ENCODE results near the gene CDH18.

CDH18 gene

GRCh38 chr5:19771174-19771835 is 216.7 kb downstream of the CDH18 start:
- Histone ChIP-seq H3K9me3 (ENCODE audit: control insufficient read depth, insufficient read depth, low read length) (no peaks in the 10 kb centered on the region), H3K4me1 (ENCODE audit: insufficient read depth, low read length) (peaks cover 33% of the 10 kb centered on the region), H3K36me3 (ENCODE audit: insufficient read depth, low read length) (no peaks in the 10 kb centered on the region), H3K9ac (ENCODE audit: low read depth, low read length) (no peak overlapping the region)

GRCh38 chr5:19770396-19770795 is 217.6 kb downstream of the CDH18 start:
- no peak overlapping the region for H3K9ac ChIP-seq (ENCODE audit: low read depth, low read length)
- H3K4me1 ChIP-seq (ENCODE audit: insufficient read depth, low read length) = peaks cover 34% of the 10 kb centered on the region

GRCh38 chr5:19767987-19768386 is 220.0 kb downstream of the CDH18 start:
- H3K4me1 ChIP-seq (ENCODE audit: insufficient read depth, low read length) = peaks cover 34% of the 10 kb centered on the region
- H3K36me3 ChIP-seq (ENCODE audit: insufficient read depth, low read length) = no peaks in the 10 kb centered on the region
- peaks cover 3% of the 10 kb centered on the region; the same call in 1 of the 2 replicates for H3K9me3 ChIP-seq (ENCODE audit: control insufficient read depth, insufficient read depth, low read length)
- no peak overlapping the region for H3K9ac ChIP-seq (ENCODE audit: low read depth, low read length)

More at GRCh38 chr5:19770396-19770795, 217.6 kb downstream of the CDH18 start:
- Histone ChIP-seq H3K9me3 (ENCODE audit: control insufficient read depth, insufficient read depth, low read length) (no peaks in the 10 kb centered on the region), H3K36me3 (ENCODE audit: insufficient read depth, low read length) (no peaks in the 10 kb centered on the region)

DNA sequence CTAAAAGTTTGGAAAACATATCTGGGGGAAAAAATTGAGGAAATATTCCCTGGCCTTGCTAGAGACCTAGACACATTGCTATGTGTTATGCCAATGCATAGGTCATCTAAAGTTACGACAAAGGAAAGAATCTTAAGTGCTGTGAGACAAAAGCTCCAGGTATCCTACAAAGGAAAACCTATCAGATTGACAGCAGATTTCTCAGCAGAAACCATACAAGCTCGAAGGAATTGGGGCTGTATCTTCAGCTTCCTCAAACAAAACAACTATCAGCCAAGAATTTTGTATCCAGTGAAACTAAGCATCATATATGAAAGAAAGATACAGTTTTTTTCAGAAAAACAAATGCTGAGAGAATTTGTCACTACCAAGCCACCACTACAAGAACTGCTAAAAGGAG is 234.4 kb downstream of the CDH18 start:
- Histone ChIP-seq H3K9me3 (ENCODE audit: control insufficient read depth, insufficient read depth, low read length) (peaks cover 20% of the 10 kb centered on the region), H3K4me1 (ENCODE audit: insufficient read depth, low read length) (no peaks in the 10 kb centered on the region), H3K36me3 (ENCODE audit: insufficient read depth, low read length) (0 out of 2 replicates have a peak, but pooled peaks cover 3% of the 10 kb centered on the region), H3K9ac (ENCODE audit: low read depth, low read length) (no peak overlapping the region)

DNA sequence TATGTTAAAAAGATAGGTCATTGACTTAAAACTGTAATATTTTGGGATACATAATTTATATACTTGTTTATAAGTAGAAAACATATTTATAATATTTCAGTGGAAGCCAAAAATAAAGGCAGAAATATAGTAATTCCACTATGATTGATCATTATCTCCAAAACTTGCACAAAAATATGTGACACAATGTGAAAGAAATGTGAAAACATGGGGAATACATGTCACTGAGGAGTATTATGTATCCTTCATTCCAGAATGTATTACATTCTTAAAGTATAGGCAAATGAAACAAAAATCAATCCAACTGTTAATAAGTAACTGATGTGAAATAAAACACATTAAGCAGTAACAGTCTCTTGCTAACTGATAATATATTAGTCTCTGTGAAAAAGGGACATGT is 236.7 kb downstream of the CDH18 start:
- H3K9ac ChIP-seq (ENCODE audit: low read depth, low read length) = no peak overlapping the region
- peaks cover 20% of the 10 kb centered on the region for H3K9me3 ChIP-seq (ENCODE audit: control insufficient read depth, insufficient read depth, low read length)
- H3K4me1 ChIP-seq (ENCODE audit: insufficient read depth, low read length) = no peaks in the 10 kb centered on the region
- 0 out of 2 replicates have a peak, but pooled peaks cover 3% of the 10 kb centered on the region for H3K36me3 ChIP-seq (ENCODE audit: insufficient read depth, low read length)

DNA sequence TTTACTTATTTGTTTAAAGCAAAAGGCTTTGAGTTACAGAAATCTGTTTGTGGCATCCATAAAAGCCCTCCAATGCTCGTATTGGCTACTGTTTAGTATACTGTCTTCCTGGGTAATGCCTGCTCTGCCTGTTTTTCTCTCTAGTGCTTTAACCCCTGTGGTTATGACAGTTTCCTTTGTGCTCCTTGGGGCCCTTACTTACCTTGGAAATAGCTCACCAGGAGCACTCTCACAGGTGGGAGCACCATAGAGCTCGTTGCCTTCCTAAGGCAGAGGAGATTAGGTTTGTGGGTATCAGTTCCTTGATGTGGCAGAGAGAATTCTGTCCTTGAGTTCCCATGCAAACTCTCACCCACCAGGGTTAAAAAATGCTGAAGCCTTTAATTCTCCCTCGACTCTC is 242.8 kb downstream of the CDH18 start:
- Histone ChIP-seq H3K36me3 (ENCODE audit: insufficient read depth, low read length) (no peaks in the 10 kb centered on the region), H3K9ac (ENCODE audit: low read depth, low read length) (no peak overlapping the region), H3K9me3 (ENCODE audit: control insufficient read depth, insufficient read depth, low read length) (no peaks in the 10 kb centered on the region), H3K4me1 (ENCODE audit: insufficient read depth, low read length) (no peaks in the 10 kb centered on the region; the same call in 1 of the 2 replicates)

GRCh38 chr5:19739671-19740070 is 248.3 kb downstream of the CDH18 start:
- Histone ChIP-seq H3K4me1 (ENCODE audit: insufficient read depth, low read length) (no peaks in the 10 kb centered on the region), H3K36me3 (ENCODE audit: insufficient read depth, low read length) (no peaks in the 10 kb centered on the region), H3K9ac (ENCODE audit: low read depth, low read length) (no peak overlapping the region), H3K9me3 (ENCODE audit: control insufficient read depth, insufficient read depth, low read length) (no peaks in the 10 kb centered on the region)

GRCh38 chr5:19734776-19735175 is 253.2 kb downstream of the CDH18 start:
- peaks cover 13% of the 10 kb centered on the region for H3K9me3 ChIP-seq (ENCODE audit: control insufficient read depth, insufficient read depth, low read length)
- no peaks in the 10 kb centered on the region for H3K36me3 ChIP-seq (ENCODE audit: insufficient read depth, low read length)
- H3K9ac ChIP-seq (ENCODE audit: low read depth, low read length) = no peak overlapping the region
- no peaks in the 10 kb centered on the region for H3K4me1 ChIP-seq (ENCODE audit: insufficient read depth, low read length)

DNA sequence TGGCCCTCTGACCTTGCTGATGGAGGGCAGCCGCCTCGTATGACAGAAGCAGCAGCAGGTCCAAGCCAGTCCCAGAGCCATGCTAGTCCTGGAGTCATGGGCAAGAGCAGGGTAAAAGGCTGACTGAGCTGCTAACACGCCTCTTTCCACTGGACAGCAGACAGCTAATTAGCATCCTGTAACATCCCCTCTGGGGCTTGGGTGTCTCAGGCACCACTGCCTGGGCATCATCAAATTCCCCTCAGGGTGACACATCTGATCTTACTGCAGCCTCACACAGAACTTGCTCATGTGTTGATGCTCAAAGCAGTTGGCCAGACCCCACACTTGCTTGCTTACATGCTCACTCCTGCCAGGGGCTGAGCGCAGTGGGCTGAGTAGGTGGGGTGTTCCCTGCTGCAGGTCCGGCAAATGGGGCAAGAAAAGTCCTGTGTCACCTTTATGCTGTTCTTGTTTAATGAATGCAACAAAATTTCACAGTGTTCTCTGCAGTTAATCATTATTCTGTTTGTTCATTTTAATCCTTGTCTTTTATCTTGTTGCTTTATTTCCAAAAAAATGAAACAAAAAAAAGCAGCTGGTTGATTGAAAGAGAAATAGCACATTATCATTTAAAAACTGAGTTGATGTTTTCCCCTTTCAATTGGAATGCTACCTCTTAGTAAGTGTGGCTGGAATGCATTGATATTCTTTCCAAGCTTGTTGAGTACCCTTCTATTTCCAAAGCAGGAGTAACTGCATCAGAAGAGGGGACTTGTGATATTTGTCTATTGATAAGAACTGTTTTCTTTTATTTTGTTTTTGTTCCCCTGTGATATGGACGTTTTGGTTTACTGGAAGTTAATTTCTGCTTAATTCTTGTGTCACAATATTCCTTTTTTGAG is 254.1 kb downstream of the CDH18 start:
- Histone ChIP-seq H3K9ac (ENCODE audit: low read depth, low read length) (no peak overlapping the region), H3K4me1 (ENCODE audit: insufficient read depth, low read length) (no peaks in the 10 kb centered on the region), H3K9me3 (ENCODE audit: control insufficient read depth, insufficient read depth, low read length) (peaks cover 15% of the 10 kb centered on the region), H3K36me3 (ENCODE audit: insufficient read depth, low read length) (no peaks in the 10 kb centered on the region)

- no peaks in the 10 kb centered on the region for H3K36me3 ChIP-seq (ENCODE audit: insufficient read depth, low read length)
- peaks cover 19% of the 10 kb centered on the region for H3K9me3 ChIP-seq (ENCODE audit: control insufficient read depth, insufficient read depth, low read length)
- no peaks in the 10 kb centered on the region for H3K4me1 ChIP-seq (ENCODE audit: insufficient read depth, low read length)
- no peak overlapping the region for H3K9ac ChIP-seq (ENCODE audit: low read depth, low read length)
Measured at GRCh38 chr5:19728571-19728970, 259.4 kb downstream of the CDH18 start.

- Histone ChIP-seq H3K36me3 (ENCODE audit: insufficient read depth, low read length) (no peaks in the 10 kb centered on the region), H3K9ac (ENCODE audit: low read depth, low read length) (no peak overlapping the region), H3K4me1 (ENCODE audit: insufficient read depth, low read length) (no peaks in the 10 kb centered on the region)
Measured at GRCh38 chr5:19719109-19719508, 268.9 kb downstream of the CDH18 start.

DNA sequence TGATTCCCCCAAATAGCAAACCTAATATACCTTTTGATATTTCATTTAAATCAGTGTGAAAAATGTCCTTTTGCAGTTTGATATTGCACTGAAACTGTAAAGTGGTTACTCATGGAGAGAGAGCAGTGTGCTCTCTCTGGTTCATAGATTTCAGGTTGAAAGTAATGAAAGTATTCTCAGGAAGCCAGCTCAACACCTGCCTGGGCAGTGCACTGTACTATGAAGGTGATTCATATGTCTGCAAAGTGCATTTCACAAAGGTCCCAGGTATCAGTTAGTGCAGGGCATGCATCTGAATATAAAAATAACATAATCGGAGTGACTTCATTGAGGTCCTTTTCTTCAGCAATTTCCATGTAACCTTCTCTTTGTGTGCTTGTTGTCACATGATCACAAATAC is 274.3 kb downstream of the CDH18 start:
- Histone ChIP-seq H3K4me1 (ENCODE audit: insufficient read depth, low read length) (no peaks in the 10 kb centered on the region), H3K9me3 (ENCODE audit: control insufficient read depth, insufficient read depth, low read length) (no peaks in the 10 kb centered on the region), H3K9ac (ENCODE audit: low read depth, low read length) (no peak overlapping the region), H3K36me3 (ENCODE audit: insufficient read depth, low read length) (no peaks in the 10 kb centered on the region)

More at GRCh38 chr5:19719109-19719508, 268.9 kb downstream of the CDH18 start:
- no peaks in the 10 kb centered on the region for H3K9me3 ChIP-seq (ENCODE audit: control insufficient read depth, insufficient read depth, low read length)

DNA sequence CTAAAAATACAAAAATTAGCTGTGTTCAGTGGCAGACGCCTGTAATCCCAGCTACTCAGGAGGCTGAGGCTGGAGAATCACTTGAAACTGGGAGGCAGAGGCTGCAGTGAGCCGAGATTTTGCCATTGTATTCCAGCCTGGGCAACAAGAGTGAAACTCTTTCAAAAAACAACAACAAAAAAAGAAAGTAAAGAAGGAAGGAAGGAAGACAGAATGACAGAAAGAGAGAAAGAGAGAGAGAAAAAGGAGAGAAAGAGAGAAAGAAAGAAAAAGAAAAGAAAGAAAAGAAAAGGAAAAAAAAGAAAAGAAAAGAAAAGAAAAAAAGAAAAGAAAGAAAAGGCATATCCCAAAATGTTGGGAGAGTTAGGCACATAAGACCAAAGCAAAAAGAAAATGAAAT is 278.6 kb downstream of the CDH18 start:
- H3K9me3 ChIP-seq (ENCODE audit: control insufficient read depth, insufficient read depth, low read length) = peaks cover 3% of the 10 kb centered on the region; the same call in 1 of the 2 replicates
- H3K9ac ChIP-seq (ENCODE audit: low read depth, low read length) = no peak overlapping the region
- no peaks in the 10 kb centered on the region for H3K4me1 ChIP-seq (ENCODE audit: insufficient read depth, low read length)
- no peaks in the 10 kb centered on the region for H3K36me3 ChIP-seq (ENCODE audit: insufficient read depth, low read length)

DNA sequence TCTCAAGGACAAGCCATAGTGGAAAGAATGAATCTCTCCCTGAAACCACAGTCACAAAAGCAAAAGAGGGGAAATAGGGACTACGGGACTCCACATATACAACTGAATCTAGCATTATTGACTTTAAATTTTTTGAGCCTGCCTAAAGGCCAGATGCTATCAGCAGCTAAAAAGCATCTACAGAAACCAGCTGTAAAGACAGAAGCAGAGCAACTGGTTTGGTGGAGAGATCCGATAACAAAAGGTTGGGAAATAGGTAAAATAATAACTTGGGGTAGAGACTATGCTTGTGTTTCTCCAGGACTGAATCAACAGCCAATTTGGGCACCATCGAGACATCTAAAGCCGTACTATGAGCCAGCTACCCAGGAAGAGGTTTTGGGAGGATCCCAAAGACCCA is 281.2 kb downstream of the CDH18 start:
- peaks cover 7% of the 10 kb centered on the region for H3K9me3 ChIP-seq (ENCODE audit: control insufficient read depth, insufficient read depth, low read length)
- no peaks in the 10 kb centered on the region for H3K4me1 ChIP-seq (ENCODE audit: insufficient read depth, low read length)
- H3K9ac ChIP-seq (ENCODE audit: low read depth, low read length) = no peak overlapping the region
- H3K36me3 ChIP-seq (ENCODE audit: insufficient read depth, low read length) = no peaks in the 10 kb centered on the region

- no peaks in the 10 kb centered on the region for H3K4me1 ChIP-seq (ENCODE audit: insufficient read depth, low read length)
- no peak overlapping the region for H3K9ac ChIP-seq (ENCODE audit: low read depth, low read length)
- peaks cover 4% of the 10 kb centered on the region; the same call in 1 of the 2 replicates for H3K9me3 ChIP-seq (ENCODE audit: control insufficient read depth, insufficient read depth, low read length)
- no peaks in the 10 kb centered on the region for H3K36me3 ChIP-seq (ENCODE audit: insufficient read depth, low read length)
Measured at GRCh38 chr5:19701731-19702130, 286.3 kb downstream of the CDH18 start.

Measured in ES-I3 (cell line).